Stimulated activated CD4-positive, alpha-beta T cell treated with anti-CD3 and anti-CD28 coated beads, Interleukin-4, amount 100 ng/mL, for 24 hours (primary cell): Measurements from ENCODE around the gene GUCA1A.
A peak's percentile ranks its signal among the peaks of the same experiment; 100 is the strongest.
"Not testable (repeated sequence)": the region's sequence is repeated elsewhere in the genome, so short reads cannot be mapped to it uniquely, and the experiment has no call there.

Source experiments
- DNase-seq: peaks from one replicate; pipeline ENCODE4 v3.0.0-alpha.2; 2020

Gene GUCA1A

DNA sequence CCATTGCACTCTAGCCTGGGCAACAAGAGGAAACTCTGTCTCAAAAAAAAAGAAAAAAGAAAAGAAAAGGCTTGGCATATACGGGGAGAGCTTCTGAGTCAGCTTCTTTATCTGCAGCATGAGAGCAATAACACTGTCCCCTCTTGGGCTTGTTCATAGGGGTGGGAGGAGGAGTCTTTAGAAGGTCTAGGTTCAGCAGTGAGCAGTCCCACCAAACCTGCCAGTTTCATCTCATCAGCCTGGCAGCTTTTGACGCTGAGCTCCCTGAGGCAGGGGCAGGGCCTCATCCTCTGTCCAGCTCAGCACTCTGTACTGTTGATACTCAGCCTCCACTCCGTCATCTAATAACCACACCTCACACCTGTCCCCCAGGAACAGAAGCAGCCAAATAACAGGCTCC lies 25.1 kb upstream of the GUCA1A start:
- no peak for DNase-seq

DNA sequence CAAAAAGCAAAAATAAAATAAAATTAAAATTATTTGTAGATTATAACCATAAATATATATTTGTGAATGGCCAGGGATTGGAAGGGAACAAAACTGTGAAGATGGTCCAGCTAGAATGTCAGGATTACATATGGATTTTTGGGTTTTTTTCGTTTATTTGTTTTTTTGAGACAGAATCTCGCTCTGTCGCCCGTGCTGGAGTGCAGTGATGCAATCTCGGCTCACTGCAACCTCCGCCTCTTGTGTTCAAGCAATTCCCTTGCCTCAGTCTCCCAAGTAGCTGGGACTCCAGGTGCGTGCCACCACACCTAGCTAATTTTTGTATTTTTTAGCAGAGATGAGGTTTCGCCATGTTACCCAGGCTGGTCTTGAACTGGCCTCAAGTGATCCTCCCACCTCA lies 22.9 kb upstream of the GUCA1A start:
- no peak for DNase-seq

DNA sequence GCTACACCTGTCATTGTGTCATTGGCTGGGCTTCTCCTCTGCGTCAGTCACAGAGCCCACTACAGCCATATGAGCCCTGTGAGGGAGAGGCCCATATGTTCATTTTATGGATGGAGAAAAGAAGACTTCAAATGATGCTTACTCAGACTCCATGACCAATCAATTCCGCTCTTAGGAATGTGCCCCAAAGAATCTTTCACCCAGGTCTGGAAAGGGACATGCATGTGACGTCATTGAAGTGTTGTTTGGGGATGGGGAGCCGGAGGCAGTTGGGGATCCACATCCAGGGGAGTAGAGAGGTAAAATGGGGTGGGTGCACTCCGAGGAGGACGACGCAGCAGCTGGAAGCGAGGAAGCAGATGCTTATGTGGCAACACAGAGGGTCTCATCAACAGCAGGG lies 21.1 kb upstream of the GUCA1A start:
- DNase-seq: no peak

DNA sequence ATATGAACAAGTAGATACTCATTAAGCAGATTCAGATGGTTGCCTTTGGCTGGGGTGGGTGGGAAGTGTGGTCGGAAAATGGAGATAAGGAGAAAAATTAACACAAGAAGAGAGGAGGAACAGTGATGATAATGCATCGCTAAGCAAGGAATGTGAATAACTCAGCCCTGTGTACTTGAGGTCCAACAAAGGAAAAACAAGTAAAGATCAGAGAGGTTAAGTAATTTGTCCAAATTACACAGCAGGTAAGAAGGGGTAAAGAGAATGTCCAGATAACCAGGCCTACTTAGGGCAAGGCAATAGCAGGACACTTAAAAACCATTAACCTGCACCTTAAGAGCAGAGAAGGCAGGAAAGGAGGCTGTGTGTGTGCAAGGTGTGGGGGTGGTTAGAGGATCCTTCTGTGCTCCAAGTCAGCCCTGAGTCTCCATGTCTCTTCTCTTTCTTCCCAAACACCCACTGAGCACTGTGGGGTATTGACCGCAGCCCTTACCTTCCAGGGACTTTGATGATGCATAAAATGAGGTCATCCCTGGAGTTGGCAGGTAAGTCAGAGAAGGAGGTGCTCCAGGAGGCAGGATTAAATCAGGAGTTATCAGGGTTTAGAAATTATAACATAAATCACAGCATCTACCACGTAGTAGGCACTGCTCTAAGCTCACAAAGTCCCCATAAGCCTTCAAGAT lies 20.5 kb upstream of the GUCA1A start:
- DNase-seq: not testable (repeated sequence)

DNA sequence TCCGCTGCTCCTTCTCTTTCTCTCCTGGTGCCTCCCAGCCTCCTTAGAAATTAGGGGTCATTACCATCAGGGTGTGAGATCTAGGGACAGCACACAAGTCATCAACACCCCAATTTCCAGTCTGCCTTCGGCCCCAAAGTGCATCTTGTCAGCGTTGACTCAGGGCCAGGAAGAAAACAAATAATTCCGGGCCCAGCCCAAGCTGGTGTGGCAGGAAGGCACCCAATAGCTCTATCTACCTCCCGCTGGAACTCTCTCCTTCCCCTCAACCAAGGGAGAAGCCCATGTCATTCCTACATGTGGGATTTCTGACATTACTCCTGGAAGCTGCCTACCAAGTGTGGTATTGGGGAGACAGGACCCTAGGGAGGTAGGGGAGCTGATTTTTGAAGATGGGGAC lies 19.2 kb upstream of the GUCA1A start:
- DNase-seq: no peak

DNA sequence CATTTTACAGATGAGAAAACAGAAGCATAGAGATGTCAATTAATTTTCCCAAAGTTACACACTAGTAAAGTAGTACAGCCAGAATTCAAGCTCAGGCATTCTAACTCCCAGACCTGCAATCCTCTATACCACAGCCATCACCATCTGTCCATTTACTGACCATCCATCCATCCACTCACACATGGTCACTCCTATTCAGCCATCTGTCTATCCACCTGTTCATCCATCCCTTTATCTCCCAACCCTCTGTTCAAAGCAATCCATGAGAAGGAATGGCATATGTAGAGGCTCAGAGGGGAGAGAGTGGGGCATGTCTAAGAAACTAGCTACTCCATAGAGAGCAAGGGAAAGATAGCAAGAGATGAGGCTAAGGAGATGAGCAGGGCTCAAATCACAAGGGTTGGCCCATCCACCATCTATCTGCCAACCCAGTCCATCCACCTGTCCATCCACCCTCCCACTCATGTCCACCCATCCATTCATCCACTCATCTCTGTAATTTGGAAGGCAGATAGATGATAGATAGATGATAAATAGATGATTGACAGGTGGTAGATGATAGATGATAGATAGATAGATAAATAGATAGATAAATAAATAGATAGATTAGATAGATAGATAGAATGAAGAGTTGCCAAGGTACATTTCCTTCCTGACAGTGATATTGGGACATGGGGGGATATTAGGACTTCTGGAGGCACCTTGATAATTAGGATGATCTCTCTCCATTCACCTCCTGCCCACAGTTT lies 18.5 kb upstream of the GUCA1A start:
- DNase-seq: no peak

DNA sequence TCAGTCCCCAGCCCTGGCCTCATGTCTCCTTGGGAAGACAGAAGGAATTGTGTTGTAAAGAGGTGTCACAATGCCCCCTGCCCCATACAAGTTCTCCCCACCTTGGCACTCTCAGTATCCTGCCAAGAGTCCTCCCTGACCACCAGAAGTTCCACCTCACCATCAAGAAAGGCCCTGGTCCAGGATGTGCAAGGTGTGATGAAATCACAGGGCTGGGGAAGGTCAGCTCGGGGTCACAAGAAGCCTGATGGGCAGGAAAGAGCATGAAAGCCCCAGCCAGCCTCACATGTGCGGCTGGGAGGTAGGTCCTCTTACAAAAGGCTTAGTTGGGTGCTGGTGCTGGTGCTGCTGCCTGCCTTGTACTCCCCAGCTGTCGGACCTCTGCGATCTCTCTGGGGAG lies 17.9 kb upstream of the GUCA1A start:
- DNase-seq: no peak

DNA sequence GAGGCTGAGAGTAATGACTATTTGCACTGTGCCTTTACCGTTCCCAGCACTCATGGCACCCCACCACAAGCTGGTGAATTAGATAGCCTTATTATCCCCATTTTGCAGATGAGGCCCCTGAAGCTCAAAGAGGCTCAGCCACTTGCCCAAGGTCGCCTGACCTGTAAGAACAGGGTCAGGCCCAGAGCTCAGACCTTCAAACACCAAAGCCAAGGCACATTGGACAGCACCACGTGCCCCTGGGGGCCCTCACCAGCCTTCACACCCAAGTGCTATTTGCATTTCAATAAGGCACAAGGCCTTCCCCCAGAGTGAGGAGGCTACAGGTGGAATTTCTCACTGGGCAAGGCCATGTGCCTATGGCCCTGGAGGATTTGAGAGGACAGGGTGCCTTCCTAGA lies 16.5 kb upstream of the GUCA1A start:
- DNase-seq: no peak

DNA sequence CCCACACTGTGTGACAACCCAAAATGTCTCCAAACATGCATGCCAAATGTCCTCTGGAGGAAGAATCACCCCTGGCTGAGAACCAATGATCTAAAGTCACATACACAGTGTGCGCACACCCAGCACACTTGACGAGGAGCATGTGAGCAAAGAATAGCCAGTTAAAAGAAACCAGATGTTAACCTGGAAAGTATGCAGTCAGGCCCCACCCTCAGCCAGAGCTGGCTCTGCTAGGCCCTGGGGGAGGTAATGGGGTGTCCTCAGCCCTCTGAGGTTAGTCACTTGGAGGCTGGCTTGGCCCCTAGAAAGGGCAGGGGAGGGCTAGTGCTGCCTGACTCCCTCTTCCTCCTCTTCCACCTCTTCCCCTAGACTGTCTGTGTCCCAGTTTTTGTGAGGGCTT lies 15.2 kb upstream of the GUCA1A start:
- no peak for DNase-seq

DNA sequence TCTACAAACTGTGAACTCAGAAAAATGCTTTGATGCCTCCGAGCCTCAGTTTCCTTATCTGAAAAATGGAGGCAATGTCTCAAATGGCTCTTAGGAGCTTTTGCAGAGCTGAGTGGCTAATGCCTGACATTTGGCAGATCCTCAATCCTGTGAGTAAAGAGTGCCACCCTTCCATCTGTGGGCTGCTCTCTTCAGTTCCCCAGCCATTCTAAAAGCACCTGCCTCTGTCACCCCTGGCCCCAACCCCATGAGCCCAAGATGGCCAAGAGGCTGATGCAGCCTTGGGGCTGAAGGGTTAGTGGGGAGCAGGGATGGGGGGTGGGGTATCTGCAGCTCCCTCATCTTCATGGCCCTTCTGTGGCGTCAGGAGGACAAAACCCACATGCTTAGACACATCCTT lies 14.5 kb upstream of the GUCA1A start:
- DNase-seq: no peak

DNA sequence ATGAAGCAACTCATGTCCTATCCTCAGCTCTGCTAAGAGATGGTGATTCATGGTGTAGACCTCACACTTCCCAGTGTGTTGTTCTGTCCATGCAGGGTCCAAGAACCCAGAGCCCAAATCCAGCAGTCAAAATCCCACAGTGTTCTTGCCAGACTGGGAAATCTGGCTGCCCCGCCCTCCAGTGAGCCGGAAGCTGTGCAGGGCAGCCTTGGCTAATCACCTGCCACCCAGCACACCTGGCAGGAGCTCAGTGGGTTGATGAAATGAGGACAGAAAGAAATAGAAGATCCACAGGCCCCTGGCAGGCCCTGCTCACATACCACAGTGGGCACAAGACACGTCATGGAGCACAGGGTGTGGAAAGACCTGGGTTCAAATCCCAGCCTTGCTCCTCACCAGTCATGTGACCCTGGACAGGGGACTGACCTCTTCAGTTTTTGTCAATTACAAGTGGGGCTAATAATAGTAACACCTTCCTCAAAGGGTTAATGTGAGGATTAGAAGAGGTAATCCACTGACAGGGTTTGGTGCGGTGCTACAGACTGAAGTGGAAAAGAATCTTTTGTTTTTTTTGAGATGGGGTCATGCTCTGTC lies 13.6 kb upstream of the GUCA1A start:
- DNase-seq: no peak

DNA sequence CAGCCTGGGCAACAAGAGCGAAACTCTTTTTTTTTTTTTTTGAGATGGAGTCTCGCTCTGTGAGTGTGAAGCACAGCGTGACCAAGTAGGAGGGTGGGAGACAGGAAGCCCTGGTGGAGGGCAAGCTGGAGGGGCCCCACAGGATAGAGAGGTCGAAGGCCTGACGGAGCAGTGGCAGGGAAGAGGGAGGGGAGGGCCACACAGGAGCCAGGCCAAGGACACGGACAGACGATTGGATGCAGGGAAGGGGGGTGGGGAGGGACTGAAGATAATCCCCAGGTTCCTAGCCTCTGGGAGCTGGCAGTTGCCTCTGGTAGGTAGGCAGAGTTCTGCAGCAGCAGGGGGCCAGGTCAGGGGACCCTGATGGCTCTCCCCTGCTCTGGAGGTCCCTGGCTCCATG lies 10.8 kb upstream of the GUCA1A start:
- DNase-seq: no peak

DNA sequence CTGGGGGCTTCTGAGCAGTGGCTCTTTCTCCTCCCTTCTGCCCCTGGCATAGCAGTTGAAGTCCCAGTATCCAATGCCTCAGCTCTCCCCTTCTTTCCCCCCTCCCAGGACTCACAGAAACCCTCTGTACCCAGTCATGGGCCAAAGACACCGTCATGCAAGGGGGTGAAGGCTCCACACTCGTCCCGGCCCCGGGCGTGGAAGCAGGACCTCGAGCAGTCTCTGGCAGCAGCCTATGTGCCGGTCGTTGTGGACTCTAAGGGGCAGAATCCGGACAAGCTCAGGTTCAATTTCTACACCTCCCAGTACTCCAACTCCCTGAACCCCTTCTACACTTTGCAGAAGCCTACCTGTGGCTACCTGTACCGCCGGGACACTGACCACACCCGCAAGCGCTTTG lies 10.4 kb upstream of the GUCA1A start:
- no peak for DNase-seq

DNA sequence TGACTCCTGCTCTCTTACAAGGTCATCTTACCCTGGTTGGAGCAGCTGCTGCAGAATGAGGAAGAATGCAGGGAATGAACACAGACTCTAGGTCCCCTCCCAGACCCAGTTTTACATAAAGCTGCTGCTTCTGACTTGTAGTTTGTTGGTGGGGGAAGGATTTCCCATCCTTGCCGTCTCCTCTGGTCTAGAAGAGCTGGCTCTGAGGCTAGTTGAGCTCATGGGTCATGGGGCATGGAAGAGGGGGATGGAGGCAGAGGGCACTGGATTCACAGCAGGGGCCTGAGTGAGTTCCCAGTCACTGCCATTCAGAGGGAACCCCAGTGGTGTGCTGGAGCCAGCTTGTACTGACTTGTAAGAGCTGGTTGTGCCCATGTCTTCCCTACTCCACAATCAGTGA lies 9.2 kb upstream of the GUCA1A start:
- no peak for DNase-seq

DNA sequence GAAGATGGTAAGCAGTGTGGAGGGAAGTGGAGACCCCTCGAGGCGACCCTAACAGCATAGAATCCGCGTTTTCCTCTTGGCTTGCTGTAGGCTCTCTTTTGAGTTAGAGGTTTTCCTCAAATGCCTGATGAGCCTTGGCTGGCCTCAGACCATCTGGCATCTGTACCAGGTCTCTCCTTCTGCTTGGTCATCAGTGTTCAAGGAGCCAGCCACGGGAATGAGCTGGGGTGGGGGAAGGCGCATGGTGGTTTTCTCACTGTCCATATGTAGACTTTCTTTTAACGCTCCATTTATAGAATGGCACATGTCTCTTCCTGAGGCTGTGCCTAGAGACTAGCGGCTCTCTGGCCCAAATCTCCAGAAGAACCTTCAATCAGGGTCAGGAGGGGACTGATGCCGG lies 8.1 kb upstream of the GUCA1A start:
- DNase-seq: no peak

DNA sequence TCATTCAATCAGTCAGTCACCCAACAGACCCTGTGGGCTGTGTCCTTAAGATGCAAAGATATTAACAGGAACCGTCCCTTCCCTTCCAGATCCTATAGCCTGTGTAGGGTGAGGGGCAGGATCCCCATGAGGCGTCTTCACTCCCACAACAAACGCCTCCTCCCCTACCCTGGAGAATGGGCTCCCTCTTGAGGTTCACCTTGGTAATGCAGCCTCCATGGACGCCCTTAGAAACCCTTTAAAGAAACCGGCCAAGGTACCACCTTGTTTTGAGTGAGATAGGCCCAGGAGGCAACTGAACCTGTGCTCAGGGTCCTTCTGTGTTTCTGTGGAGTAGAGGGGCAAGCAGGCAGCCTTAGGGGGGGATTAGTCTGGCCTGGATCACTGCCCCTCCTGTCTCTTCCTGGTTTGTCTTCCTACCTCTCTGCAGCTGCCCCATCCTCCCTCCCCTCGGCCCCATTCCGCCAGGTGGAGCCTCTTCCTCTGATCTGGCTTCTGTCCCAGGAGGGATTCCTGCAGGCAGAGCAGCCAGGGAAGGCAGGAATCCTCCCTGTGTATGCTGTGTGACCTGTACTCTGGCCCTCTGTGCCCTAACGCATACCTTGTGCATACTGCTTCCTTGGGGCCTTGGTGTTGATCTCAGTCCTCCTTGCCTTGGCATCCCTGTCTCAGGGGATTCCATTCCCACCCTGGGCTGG lies 6.6 kb upstream of the GUCA1A start:
- peak; percentile 83 for DNase-seq

DNA sequence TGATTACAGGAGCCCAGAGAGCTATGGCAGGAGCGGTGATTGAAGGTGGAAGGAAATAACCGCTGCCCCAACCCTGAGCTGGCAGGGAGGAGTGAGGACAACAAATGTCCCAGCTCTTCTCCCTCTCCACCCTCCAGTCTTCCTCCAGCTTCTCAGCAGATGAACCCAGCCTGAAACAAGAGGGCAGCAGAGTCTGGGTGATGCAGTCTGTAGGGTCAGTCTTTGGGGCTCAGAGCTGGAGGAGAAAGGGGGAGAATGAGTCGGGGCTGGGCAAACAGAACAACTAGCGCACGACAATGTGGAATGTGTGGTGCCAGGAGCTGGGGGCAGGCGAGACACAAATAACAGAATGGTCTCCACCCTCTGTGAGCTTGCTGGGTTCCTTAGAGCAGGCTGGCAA lies 4.5 kb upstream of the GUCA1A start:
- DNase-seq: no peak

DNA sequence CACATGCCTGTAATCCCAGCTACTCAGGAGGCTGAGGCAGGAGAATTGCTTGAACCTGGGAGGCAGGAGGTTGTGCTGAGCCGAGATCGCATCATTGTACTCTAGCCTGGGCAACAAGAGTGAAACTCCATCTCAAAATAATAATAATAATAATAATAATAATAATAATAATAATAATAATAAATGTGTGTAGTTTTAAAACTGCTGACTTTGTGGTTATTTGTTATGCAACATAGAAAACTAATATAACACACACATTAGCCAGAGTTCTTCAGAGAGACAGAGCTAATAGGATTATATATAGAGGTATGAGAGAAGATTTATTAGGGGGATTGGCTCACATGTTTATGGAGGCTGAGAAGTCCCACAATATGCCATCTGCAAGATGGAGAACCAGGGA lies 3.4 kb upstream of the GUCA1A start:
- DNase-seq: not testable (repeated sequence)

DNA sequence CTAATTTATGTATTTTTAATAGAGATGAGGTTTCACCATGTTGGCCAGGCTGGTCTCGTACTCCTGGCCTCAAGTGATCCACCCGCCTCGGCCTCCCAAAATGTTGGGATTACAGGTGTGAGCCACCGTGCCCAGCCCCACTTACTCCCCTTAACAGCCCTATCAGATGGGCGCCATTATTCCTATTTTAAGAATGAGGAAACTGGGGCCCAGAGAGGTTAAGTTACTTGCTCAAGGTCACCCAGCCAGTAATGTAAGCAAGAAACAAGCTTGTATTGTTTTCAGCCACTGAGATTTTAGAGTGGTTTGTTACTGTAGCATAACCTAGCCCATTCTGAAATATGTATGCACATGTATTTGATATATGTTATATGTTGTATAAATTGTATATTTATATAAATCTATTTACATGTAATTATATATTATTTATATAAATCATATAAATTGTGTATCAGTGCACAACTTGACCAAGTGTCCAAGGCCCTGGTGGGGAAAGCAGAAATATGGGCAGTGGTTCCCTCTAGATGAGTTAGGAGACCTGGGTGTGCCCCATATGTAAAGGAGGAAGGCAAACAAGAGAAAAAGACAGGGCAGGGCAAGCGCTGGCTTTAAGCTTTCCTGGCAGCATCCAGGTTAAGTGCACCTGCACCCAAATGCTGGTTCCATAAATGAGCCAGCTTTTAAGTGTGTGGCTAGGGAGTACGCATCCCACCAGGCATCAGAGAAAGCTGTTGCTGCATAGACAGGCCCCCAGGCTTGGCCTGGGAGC lies 1.2 kb upstream of the GUCA1A start:
- DNase-seq: no peak

DNA sequence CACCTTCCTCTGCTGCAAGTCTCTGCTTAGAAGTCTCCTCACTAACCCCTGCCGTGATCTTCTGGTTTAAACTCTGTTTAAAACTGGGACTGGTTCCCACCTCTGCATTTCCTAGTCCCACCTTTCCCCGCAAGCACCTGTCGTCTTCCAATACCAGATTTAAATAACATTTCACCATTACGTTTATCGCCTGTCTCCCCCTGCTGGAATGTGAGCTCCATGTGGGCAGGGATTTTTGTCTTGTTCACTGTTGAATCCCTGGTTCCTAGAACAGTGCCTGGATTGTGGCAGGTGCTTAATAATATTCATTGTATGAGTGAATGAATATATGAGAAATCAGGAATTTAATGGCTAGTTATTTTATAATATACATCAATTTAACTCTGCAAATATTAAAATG lies 2.7 kb downstream of the GUCA1A start:
- no peak for DNase-seq

DNA sequence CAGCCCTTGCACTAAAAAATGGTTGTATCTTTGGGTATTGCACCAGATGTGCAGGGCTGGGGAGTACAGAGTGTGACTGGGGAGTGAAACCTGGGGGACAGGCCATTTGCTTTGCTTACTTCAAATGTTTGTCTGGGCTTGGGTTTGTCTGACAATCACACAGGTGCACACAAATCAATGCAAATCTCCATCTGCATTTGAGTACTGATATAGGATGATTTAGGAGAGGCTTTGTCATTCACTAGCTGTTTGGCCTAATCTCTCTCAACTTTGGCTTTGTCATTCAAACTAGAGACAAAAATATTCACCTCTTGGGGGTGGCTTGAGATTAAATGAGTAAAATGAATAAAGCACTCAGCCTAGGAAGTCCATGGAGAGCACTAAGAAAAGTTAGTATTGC lies 3.8 kb downstream of the GUCA1A start:
- no peak for DNase-seq

DNA sequence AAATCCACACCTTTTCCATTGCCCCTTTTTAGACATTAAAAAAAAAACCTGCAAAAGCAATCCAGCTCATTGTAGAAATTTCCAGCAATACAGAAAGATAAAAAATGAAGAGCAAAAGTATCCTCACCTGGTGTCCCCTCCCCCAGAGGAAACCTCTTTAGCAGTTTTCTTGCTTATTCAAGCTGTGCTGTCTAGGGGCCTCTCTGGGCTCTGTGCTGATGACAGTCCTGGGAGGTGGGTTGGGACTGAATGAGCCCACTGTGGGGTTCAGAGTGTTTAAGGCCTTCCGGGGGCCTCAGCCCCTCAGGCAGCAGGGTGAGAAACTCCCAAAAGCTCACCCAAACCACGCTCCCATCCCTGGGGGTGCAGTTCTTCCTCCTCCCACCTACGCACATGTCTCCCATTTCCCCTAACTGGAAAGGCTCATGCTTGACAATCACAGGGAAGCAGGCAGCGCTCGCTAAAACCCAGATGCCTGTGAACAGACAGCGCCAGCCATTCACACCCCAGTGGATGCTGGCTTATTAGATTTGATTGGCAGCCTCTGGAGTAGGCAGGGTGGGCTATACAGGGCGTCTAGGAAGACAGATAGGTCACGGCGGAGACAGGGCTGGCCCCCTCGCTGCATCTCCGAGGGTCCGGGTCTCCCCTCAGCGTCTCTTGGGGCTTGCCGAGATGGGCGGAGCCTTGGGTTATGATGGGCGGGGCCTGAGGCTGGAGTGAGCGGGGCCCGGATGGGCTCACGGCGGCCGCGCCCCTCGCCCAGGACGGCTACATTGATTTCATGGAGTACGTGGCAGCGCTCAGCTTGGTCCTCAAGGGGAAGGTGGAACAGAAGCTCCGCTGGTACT lies 4.6 kb downstream of the GUCA1A start:
- no peak for DNase-seq
